Liver (tissue), 9 donors: ENCODE data around the gene DNALI1. TPM values are rescaled to one million over a fixed set of nuclear protein-coding genes. Genes with fewer than 3 reads are reported as not detected.

Source experiments
- DNase-seq: peaks from one replicate; pipeline ENCODE4 v3.0.0-alpha.2; 2017; ENCODE audit warnings: low spot score
- H3K27ac ChIP-seq, 2 donors: one replicate each; pipeline ENCODE4 v1.7.0; 2013; ENCODE audit warnings: inconsistent platforms in 2 of 2, low read length in 2 of 2, control low read depth in 1 of 2, low read depth in 1 of 2, mild to moderate bottlenecking in 1 of 2
- H3K27me3 ChIP-seq, 4 donors: one replicate each; pipeline versions ENCODE4 v1.6.1 to v1.7.0; 2013; ENCODE audit warnings: low read length in 3 of 4, inconsistent platforms in 1 of 4, mild to moderate bottlenecking in 1 of 4, moderate library complexity in 1 of 4; ENCODE audit not compliant: control insufficient read depth in 4 of 4, insufficient read depth in 4 of 4
- H3K36me3 ChIP-seq, 4 donors: one replicate each; pipeline versions ENCODE4 v1.6.1 to v1.7.0; 2013; ENCODE audit warnings: low read length in 3 of 4, mild to moderate bottlenecking in 3 of 4, low read depth in 1 of 4, moderate library complexity in 1 of 4; ENCODE audit not compliant: control insufficient read depth in 4 of 4, insufficient read depth in 3 of 4
- H3K4me1 ChIP-seq, 4 donors: one replicate each; pipeline versions ENCODE4 v1.6.1 to v1.7.0; 2013; ENCODE audit warnings: low read length in 3 of 4, mild to moderate bottlenecking in 3 of 4, moderate library complexity in 1 of 4; ENCODE audit not compliant: control insufficient read depth in 4 of 4, insufficient read depth in 4 of 4
- H3K4me3 ChIP-seq, 3 donors: one replicate each; pipeline versions ENCODE4 v1.6.1 to v1.7.0; 2013; ENCODE audit warnings: low read length in 3 of 3, control low read depth in 1 of 3, low read depth in 1 of 3, mild to moderate bottlenecking in 1 of 3
- H3K9ac ChIP-seq, 2 donors: one replicate each; pipeline ENCODE4 v1.7.0; 2013; ENCODE audit warnings: low read length in 2 of 2, mild to moderate bottlenecking in 2 of 2, moderate library complexity in 2 of 2, control low read depth in 1 of 2, low read depth in 1 of 2
- H3K9me3 ChIP-seq, 4 donors: one replicate each; pipeline versions ENCODE4 v1.6.1 to v1.7.0; 2013; ENCODE audit warnings: low read length in 3 of 4; ENCODE audit not compliant: control insufficient read depth in 4 of 4
- ATF3 ChIP-seq: IDR thresholded peaks from 2 replicates; pipeline ENCODE4 v1.6.1; 2016; ENCODE audit warnings: antibody characterized with exemption
- EGR1 ChIP-seq, 2 donors: IDR thresholded peaks; 2 replicates each; pipeline ENCODE4 v1.6.1; 2016 to 2018; ENCODE audit warnings: antibody characterized with exemption in 2 of 2, low read depth in 2 of 2
- FOXA1 ChIP-seq: IDR thresholded peaks from 2 replicates; pipeline ENCODE4 v1.6.1; 2016; ENCODE audit warnings: antibody characterized with exemption
- FOXA2 ChIP-seq: IDR thresholded peaks from 2 replicates; pipeline ENCODE4 v1.6.1; 2016; ENCODE audit warnings: antibody characterized with exemption
- GABPA ChIP-seq, 2 donors: IDR thresholded peaks in 1 of 2; conservative IDR thresholded peaks in 1 of 2; 2 replicates each; pipeline ENCODE4 v1.6.1; 2016; ENCODE audit warnings: antibody characterized with exemption in 2 of 2, mild to moderate bottlenecking in 1 of 2, moderate library complexity in 1 of 2
- HNF4G ChIP-seq: IDR thresholded peaks from 2 replicates; pipeline ENCODE4 v1.6.1; 2016; ENCODE audit warnings: antibody characterized with exemption
- JUND ChIP-seq, 2 donors: IDR thresholded peaks; 2 replicates each; pipeline ENCODE4 v1.6.1; 2016; ENCODE audit warnings: antibody characterized with exemption in 2 of 2
- MAX ChIP-seq: IDR thresholded peaks from 2 replicates; pipeline ENCODE4 v1.6.1; 2016; ENCODE audit warnings: antibody characterized with exemption
- NR2F2 ChIP-seq: IDR thresholded peaks from 2 replicates; pipeline ENCODE4 v1.6.1; 2016; ENCODE audit warnings: antibody characterized with exemption
- RAD21 ChIP-seq, 2 donors: IDR thresholded peaks; 2 replicates each; pipeline ENCODE4 v1.6.1; 2016; ENCODE audit warnings: antibody characterized with exemption in 2 of 2, mild to moderate bottlenecking in 2 of 2
- REST ChIP-seq: IDR thresholded peaks from 2 replicates; pipeline ENCODE4 v1.6.1; 2016; ENCODE audit warnings: antibody characterized with exemption, mild to moderate bottlenecking
- RXRA ChIP-seq, 2 donors: IDR thresholded peaks; 2 replicates each; pipeline ENCODE4 v1.6.1; 2017 to 2018; ENCODE audit warnings: antibody characterized with exemption in 2 of 2, mild to moderate bottlenecking in 1 of 2
- TAF1 ChIP-seq: conservative IDR thresholded peaks from 2 replicates; pipeline ENCODE4 v1.6.1; 2016; ENCODE audit warnings: antibody characterized with exemption, mild to moderate bottlenecking
- YY1 ChIP-seq: IDR thresholded peaks from 2 replicates; pipeline ENCODE4 v1.6.1; 2016; ENCODE audit warnings: antibody characterized with exemption, mild to moderate bottlenecking
- WGBS: extraction: QIAGEN DNeasy Blood & Tissue Kit; methylation state at CpG from one replicate; pipeline ENCODE4 v1.1.7; 2013; 5-methylcytosine and 5-hydroxymethylcytosine counted together
- polyA plus RNA-seq, 2 donors: library from polyadenylated mRNA; stranded (reverse) in 1 of 2; unstranded in 1 of 2; fragments of 200-250 nt in 1 of 2; fragments of >200 nt in 1 of 2; fragmentation: Nextera tagmentation in 1 of 2; extraction: Ambion mirVana in 1 of 2; gene quantifications; one replicate each; pipeline versions ENCODE4 v1.2.1 to v1.2.3, GENCODE V29; 2013 to 2015
- total RNA-seq, 2 donors: library from RNA; depleted of rRNA; stranded (reverse); fragments of >200 nt; gene quantifications; one replicate each; pipeline ENCODE4 v1.2.3, GENCODE V29; 2014
- TF ChIP-seq, protein P1 (sequence below): fragments of 150-350 bp; IDR thresholded peaks from 2 replicates; pipeline ENCODE4 v1.5.1; 2017; ENCODE audit warnings: improper control_type of control experiment, low read depth, low read length; ENCODE audit not compliant: missing input control
- TF ChIP-seq, protein P2 (sequence below): IDR thresholded peaks from 2 replicates; pipeline ENCODE4 v1.6.1; 2016; ENCODE audit warnings: antibody characterized with exemption
- donor health status: healthy.
- donor health status: healthy.
- donor health status: healthy.
- donor health status: healthy.
- donor health status: healthy.

The DNALI1 gene
- total and polyA plus RNA-seq, 4 donors: 1.5 to 8.6 (median 4.1) TPM

DNA sequence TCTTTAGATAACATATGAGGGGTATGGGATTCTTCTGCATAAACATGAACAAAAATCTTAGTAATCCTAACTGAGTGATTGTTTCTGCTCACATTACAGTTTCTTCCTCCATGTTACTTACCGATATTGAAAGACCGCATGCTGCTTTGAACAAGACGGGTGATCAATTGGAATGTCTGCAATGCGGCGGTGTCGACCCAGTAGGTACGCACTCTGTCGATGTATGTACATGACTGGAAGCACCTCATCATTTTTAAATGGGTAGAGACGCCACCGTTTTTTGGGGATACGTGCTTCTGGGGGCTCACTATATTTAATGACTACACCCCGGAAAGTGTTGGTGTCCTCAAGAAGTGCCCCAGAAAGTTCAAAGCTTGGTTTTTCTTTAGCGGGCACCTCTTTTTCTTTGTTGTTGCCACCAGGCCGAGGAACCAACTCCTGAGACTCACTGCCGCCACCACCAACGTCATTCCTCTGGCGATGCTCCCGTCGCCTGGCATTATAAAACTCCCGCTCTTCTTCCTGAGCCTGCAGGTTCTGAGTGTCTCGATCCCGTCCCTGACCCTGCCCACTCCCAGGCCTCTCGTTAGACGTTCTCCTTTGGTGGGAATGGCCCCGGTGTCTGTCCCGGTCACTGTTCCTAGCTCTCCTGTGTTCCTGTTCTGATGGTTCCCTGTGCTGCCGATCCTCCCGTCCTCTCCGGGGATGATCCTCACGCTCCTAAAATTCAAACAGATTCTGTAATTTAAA lies 16.5 kb upstream of the DNALI1 start:
- no peak overlapping the region for H3K27ac ChIP-seq
- no peak overlapping the region for H3K4me3 ChIP-seq
- H3K4me1 ChIP-seq: peaks cover 0 to 11% (median 0%) of the 10 kb centered on the region in 4 donors
- no peaks in the 10 kb centered on the region for H3K9me3 ChIP-seq
- TF ChIP-seq GABPA (IDR thresholded peaks at IDR 0.05 in 1 of 2, conservative IDR thresholded peaks at IDR 0.05 in 1 of 2) (no peak), NR2F2 (no peak), MAX (no peak), FOXA1 (no peak), HNF4G (no peak), RXRA (IDR thresholded peaks at IDR 0.05) (no peak), FOXA2 (no peak), REST (no peak)
- TF ChIP-seq, protein P1, sequence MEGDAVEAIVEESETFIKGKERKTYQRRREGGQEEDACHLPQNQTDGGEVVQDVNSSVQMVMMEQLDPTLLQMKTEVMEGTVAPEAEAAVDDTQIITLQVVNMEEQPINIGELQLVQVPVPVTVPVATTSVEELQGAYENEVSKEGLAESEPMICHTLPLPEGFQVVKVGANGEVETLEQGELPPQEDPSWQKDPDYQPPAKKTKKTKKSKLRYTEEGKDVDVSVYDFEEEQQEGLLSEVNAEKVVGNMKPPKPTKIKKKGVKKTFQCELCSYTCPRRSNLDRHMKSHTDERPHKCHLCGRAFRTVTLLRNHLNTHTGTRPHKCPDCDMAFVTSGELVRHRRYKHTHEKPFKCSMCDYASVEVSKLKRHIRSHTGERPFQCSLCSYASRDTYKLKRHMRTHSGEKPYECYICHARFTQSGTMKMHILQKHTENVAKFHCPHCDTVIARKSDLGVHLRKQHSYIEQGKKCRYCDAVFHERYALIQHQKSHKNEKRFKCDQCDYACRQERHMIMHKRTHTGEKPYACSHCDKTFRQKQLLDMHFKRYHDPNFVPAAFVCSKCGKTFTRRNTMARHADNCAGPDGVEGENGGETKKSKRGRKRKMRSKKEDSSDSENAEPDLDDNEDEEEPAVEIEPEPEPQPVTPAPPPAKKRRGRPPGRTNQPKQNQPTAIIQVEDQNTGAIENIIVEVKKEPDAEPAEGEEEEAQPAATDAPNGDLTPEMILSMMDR: no peak
- WGBS: 97% methylated on average over 30 of the region's 30 CpGs
- peaks cover 2 to 42% (median 32%) of the 10 kb centered on the region in 4 donors for H3K36me3 ChIP-seq
- no peak overlapping the region for H3K9ac ChIP-seq
- H3K27me3 ChIP-seq: no peaks in the 10 kb centered on the region
- no peak for DNase-seq

DNA sequence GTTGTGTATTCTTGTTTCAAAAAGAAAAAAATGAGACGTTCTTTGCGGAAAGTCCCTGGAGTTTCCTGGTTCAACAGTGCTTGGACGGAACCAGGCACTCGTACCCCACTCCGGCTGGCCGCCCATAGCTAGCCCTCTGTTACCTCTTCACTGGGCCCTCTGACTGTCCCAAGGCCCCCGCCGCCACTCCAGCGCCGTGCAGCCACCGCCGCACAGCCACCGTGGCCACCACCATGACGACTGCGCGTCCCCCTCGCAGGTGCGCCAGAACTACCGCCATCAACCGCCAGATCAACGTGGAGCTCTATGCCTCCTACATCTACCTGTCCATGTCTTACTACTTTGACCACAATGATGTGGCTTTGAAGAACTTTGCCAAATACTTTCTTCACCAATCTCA lies 12.2 kb upstream of the DNALI1 start:
- Histone ChIP-seq H3K36me3 (peaks cover 11 to 51% (median 23%) of the 10 kb centered on the region in 4 donors), H3K27me3 (no peaks in the 10 kb centered on the region), H3K4me3 (no peak overlapping the region), H3K27ac (no peak overlapping the region), H3K4me1 (no peaks in the 10 kb centered on the region), H3K9ac (no peak overlapping the region), H3K9me3 (no peaks in the 10 kb centered on the region)
- no peak for DNase-seq
- WGBS: 98% methylated on average over 21 of the region's 21 CpGs
- TF ChIP-seq TAF1: no peak

DNA sequence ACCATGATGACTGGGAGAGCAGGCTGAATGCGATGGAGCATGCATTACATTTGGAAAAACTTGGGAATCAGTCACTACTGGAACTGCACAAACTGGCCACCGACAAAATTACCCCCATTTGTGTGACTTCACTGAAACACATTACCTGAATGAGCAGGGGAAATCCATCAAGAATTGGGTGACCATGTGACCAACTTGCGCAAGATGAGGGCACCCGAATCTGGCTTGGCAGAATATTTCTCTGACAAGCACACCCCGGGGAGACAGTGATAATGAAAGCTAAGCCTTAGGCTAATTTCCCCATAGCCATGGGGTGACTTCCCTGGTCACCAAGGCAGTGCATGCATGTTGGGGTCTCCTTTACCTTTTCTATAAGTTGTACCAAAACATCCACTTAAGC lies 11.7 kb upstream of the DNALI1 start:
- Histone ChIP-seq H3K9ac (no peak overlapping the region), H3K4me3 (no peak overlapping the region), H3K27me3 (no peaks in the 10 kb centered on the region), H3K9me3 (no peaks in the 10 kb centered on the region), H3K36me3 (peaks cover 11 to 50% (median 18%) of the 10 kb centered on the region in 4 donors), H3K27ac (no peak overlapping the region), H3K4me1 (no peaks in the 10 kb centered on the region)
- WGBS: 71% methylated on average over 5 of the region's 5 CpGs
- no peak for DNase-seq
- TF ChIP-seq RAD21 (IDR thresholded peaks at IDR 0.05): no peak
- TF ChIP-seq, protein P2, sequence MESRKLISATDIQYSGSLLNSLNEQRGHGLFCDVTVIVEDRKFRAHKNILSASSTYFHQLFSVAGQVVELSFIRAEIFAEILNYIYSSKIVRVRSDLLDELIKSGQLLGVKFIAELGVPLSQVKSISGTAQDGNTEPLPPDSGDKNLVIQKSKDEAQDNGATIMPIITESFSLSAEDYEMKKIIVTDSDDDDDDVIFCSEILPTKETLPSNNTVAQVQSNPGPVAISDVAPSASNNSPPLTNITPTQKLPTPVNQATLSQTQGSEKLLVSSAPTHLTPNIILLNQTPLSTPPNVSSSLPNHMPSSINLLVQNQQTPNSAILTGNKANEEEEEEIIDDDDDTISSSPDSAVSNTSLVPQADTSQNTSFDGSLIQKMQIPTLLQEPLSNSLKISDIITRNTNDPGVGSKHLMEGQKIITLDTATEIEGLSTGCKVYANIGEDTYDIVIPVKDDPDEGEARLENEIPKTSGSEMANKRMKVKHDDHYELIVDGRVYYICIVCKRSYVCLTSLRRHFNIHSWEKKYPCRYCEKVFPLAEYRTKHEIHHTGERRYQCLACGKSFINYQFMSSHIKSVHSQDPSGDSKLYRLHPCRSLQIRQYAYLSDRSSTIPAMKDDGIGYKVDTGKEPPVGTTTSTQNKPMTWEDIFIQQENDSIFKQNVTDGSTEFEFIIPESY: no peak
- TF ChIP-seq YY1: no peak
- no peak for TF ChIP-seq ATF3
- no peak for TF ChIP-seq TAF1
- TF ChIP-seq EGR1 (IDR thresholded peaks at IDR 0.05; ENCODE audit: low read depth in 2 of 2): no peak
- no peak for TF ChIP-seq FOXA2
- TF ChIP-seq NR2F2: no peak
- TF ChIP-seq HNF4G: no peak
- TF ChIP-seq JUND (IDR thresholded peaks at IDR 0.05): no peak
- no peak for TF ChIP-seq REST
